ENCODE data around the gene MACROD2.

Gene MACROD2

GRCh38 chr20:15848995-15849610, 1853.8 kb downstream of the MACROD2 start:
- no peaks in the 10 kb centered on the region for H3K36me3 ChIP-seq (ENCODE audit: insufficient read depth, insufficient read length, low read length)
- H3K4me3 ChIP-seq (ENCODE audit: insufficient read length, low read depth) = no peak overlapping the region
- no peaks in the 10 kb centered on the region for H3K4me1 ChIP-seq (ENCODE audit: insufficient read depth, insufficient read length)
- DNase-seq (ENCODE audit: low read depth, low spot score) = no peak
- H3K27me3 ChIP-seq (ENCODE audit: insufficient read depth, insufficient read length) = no peaks in the 10 kb centered on the region
- no peak overlapping the region for H3K9ac ChIP-seq (ENCODE audit: insufficient read length, low read depth)
- no peaks in the 10 kb centered on the region; the same call in 1 of the 2 replicates for H3K9me3 ChIP-seq (ENCODE audit: insufficient read depth, low read length)
- TF ChIP-seq YY1 (IDR thresholded peaks at IDR 0.05; ENCODE audit: insufficient read depth, insufficient read length) (no peak), ZNF274 (IDR thresholded peaks at IDR 0.05; ENCODE audit: low read depth, low read length) (no peak), SUZ12 (IDR thresholded peaks at IDR 0.05; ENCODE audit: extremely low read depth, insufficient read depth, insufficient read length) (no peak)

- no peaks in the 10 kb centered on the region for H3K9me3 ChIP-seq (ENCODE audit: insufficient read depth, low read length)
- no peak overlapping the region for H3K4me3 ChIP-seq (ENCODE audit: insufficient read length, low read depth)
- H3K9ac ChIP-seq (ENCODE audit: insufficient read length, low read depth) = no peak overlapping the region
- no peaks in the 10 kb centered on the region for H3K36me3 ChIP-seq (ENCODE audit: insufficient read depth, insufficient read length, low read length)
- no peak for DNase-seq (ENCODE audit: low read depth, low spot score)
- no peaks in the 10 kb centered on the region for H3K4me1 ChIP-seq (ENCODE audit: insufficient read depth, insufficient read length)
- no peaks in the 10 kb centered on the region for H3K27me3 ChIP-seq (ENCODE audit: insufficient read depth, insufficient read length)
- no peak for TF ChIP-seq SUZ12 (IDR thresholded peaks at IDR 0.05; ENCODE audit: extremely low read depth, insufficient read depth, insufficient read length)
- no peak for TF ChIP-seq ZNF274 (IDR thresholded peaks at IDR 0.05; ENCODE audit: low read depth, low read length)
- TF ChIP-seq YY1 (IDR thresholded peaks at IDR 0.05; ENCODE audit: insufficient read depth, insufficient read length) = no peak
Observed at GRCh38 chr20:15851576-15852215, 1856.4 kb downstream of the MACROD2 start.

GRCh38 chr20:15854911-15855310, 1859.6 kb downstream of the MACROD2 start:
- no peak overlapping the region for H3K9ac ChIP-seq (ENCODE audit: insufficient read length, low read depth)
- no peak overlapping the region for H3K4me3 ChIP-seq (ENCODE audit: insufficient read length, low read depth)
- DNase-seq (ENCODE audit: low read depth, low spot score) = no peak
- H3K9me3 ChIP-seq (ENCODE audit: insufficient read depth, low read length) = no peaks in the 10 kb centered on the region
- no peaks in the 10 kb centered on the region for H3K4me1 ChIP-seq (ENCODE audit: insufficient read depth, insufficient read length)
- no peaks in the 10 kb centered on the region for H3K36me3 ChIP-seq (ENCODE audit: insufficient read depth, insufficient read length, low read length)
- TF ChIP-seq ZNF274 (IDR thresholded peaks at IDR 0.05; ENCODE audit: low read depth, low read length) = no peak
- TF ChIP-seq SUZ12 (IDR thresholded peaks at IDR 0.05; ENCODE audit: extremely low read depth, insufficient read depth, insufficient read length) = no peak
- H3K27me3 ChIP-seq (ENCODE audit: insufficient read depth, insufficient read length) = no peaks in the 10 kb centered on the region

DNA sequence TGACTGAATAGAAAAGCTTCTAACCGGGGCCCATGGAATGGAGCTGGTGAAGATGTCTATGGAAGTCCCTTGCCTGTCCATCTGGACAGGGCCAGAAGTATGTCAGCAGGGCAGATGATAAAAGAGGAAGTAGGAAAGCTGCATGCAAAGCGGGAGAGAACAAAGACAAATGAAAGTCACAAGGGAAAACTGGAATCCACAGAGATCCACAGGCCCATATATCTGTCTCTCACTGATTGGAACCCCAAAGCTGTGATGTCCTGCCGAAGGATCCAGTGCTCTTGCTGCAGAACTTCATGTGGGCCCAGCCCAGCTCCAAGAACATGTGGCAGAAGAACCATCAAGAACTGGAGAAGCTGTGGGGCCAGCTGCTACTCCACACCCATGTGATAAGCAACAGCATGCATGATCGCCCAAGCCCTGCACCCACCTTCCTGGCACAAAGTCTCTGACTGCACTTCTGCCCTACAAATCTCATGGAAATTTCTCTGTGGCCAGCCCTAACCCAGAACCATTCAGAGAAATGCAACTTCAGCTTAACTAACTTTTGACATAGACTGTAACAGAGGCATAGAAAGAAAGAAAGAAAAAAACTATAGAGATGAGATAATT, 1862.0 kb downstream of the MACROD2 start:
- no peak overlapping the region for H3K4me3 ChIP-seq (ENCODE audit: insufficient read length, low read depth)
- no peak for DNase-seq (ENCODE audit: low read depth, low spot score)
- no peaks in the 10 kb centered on the region for H3K9me3 ChIP-seq (ENCODE audit: insufficient read depth, low read length)
- H3K4me1 ChIP-seq (ENCODE audit: insufficient read depth, insufficient read length) = no peaks in the 10 kb centered on the region
- no peak overlapping the region for H3K9ac ChIP-seq (ENCODE audit: insufficient read length, low read depth)
- H3K27me3 ChIP-seq (ENCODE audit: insufficient read depth, insufficient read length) = no peaks in the 10 kb centered on the region
- no peaks in the 10 kb centered on the region for H3K36me3 ChIP-seq (ENCODE audit: insufficient read depth, insufficient read length, low read length)
- TF ChIP-seq ZNF274 (IDR thresholded peaks at IDR 0.05; ENCODE audit: low read depth, low read length) (no peak), SUZ12 (IDR thresholded peaks at IDR 0.05; ENCODE audit: extremely low read depth, insufficient read depth, insufficient read length) (no peak), YY1 (IDR thresholded peaks at IDR 0.05; ENCODE audit: insufficient read depth, insufficient read length) (no peak)

DNA sequence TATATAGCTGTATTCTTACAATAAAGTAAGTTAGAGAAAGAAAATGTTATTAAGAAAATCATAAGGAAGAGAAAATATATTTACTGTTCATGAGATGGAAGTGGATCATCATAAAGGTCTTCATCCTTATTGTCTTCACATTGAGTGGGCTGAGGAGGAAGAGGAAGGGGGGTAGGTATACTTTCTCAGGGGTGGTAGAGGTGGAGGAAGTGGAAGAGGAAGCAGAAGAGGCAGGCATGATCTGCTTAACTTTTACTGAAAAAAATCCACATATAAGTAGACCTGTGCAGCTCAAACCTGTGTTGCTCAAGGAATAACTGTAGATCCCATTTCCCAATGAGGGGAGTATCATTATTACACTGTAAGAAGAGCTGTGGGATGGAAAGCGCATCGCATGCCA, 1863.7 kb downstream of the MACROD2 start:
- Histone ChIP-seq H3K9me3 (ENCODE audit: insufficient read depth, low read length) (no peaks in the 10 kb centered on the region), H3K36me3 (ENCODE audit: insufficient read depth, insufficient read length, low read length) (no peaks in the 10 kb centered on the region), H3K4me3 (ENCODE audit: insufficient read length, low read depth) (no peak overlapping the region), H3K4me1 (ENCODE audit: insufficient read depth, insufficient read length) (no peaks in the 10 kb centered on the region), H3K9ac (ENCODE audit: insufficient read length, low read depth) (no peak overlapping the region), H3K27me3 (ENCODE audit: insufficient read depth, insufficient read length) (no peaks in the 10 kb centered on the region)
- DNase-seq (ENCODE audit: low read depth, low spot score) = no peak
- TF ChIP-seq ZNF274 (IDR thresholded peaks at IDR 0.05; ENCODE audit: low read depth, low read length) (no peak), YY1 (IDR thresholded peaks at IDR 0.05; ENCODE audit: insufficient read depth, insufficient read length) (no peak), SUZ12 (IDR thresholded peaks at IDR 0.05; ENCODE audit: extremely low read depth, insufficient read depth, insufficient read length) (no peak)

DNA sequence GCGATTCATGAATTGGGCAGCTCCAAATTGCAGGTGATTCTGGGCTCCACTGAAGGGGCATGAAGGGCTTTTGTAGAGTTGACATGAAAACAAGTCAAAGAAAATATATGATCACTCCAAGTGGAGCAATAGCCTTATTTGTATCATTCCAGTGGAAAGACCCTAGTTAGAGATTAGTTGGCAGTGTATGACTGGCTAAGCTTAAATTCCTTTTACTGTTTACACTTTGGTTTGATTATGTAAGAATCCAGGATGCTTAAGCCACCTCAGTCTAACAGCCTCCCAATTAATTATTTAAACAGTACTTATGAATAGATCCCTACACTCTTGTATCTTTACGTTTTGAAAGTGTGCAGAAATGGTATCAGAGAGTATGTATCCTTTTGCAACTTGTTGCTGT, 1865.5 kb downstream of the MACROD2 start:
- no peaks in the 10 kb centered on the region for H3K27me3 ChIP-seq (ENCODE audit: insufficient read depth, insufficient read length)
- no peak overlapping the region for H3K4me3 ChIP-seq (ENCODE audit: insufficient read length, low read depth)
- no peaks in the 10 kb centered on the region for H3K36me3 ChIP-seq (ENCODE audit: insufficient read depth, insufficient read length, low read length)
- no peaks in the 10 kb centered on the region for H3K9me3 ChIP-seq (ENCODE audit: insufficient read depth, low read length)
- no peaks in the 10 kb centered on the region for H3K4me1 ChIP-seq (ENCODE audit: insufficient read depth, insufficient read length)
- TF ChIP-seq YY1 (IDR thresholded peaks at IDR 0.05; ENCODE audit: insufficient read depth, insufficient read length) (no peak), SUZ12 (IDR thresholded peaks at IDR 0.05; ENCODE audit: extremely low read depth, insufficient read depth, insufficient read length) (no peak), ZNF274 (IDR thresholded peaks at IDR 0.05; ENCODE audit: low read depth, low read length) (no peak)
- DNase-seq (ENCODE audit: low read depth, low spot score) = no peak
- no peak overlapping the region for H3K9ac ChIP-seq (ENCODE audit: insufficient read length, low read depth)

DNA sequence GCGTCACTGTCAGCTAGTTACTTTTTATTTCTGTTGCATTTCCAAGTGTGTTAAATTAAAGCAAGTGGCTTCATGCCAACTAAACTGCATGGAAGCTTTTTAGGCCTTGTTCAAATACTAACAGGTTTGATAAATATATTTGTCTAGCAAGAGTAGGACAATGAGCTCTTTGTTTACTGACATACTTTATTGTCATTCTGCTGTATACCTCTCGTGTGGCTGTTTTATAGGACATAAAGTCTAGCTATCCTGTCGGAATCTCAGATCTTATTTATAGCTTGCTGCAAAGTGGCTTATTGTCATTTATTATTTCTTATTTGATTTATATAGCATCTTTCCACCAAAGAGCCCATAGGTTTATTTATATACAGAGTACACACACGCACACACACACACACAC, 1866.9 kb downstream of the MACROD2 start:
- TF ChIP-seq ZNF274 (IDR thresholded peaks at IDR 0.05; ENCODE audit: low read depth, low read length) (no peak), SUZ12 (IDR thresholded peaks at IDR 0.05; ENCODE audit: extremely low read depth, insufficient read depth, insufficient read length) (no peak), YY1 (IDR thresholded peaks at IDR 0.05; ENCODE audit: insufficient read depth, insufficient read length) (no peak)
- no peak overlapping the region for H3K9ac ChIP-seq (ENCODE audit: insufficient read length, low read depth)
- no peak for DNase-seq (ENCODE audit: low read depth, low spot score)
- no peaks in the 10 kb centered on the region for H3K36me3 ChIP-seq (ENCODE audit: insufficient read depth, insufficient read length, low read length)
- no peaks in the 10 kb centered on the region for H3K27me3 ChIP-seq (ENCODE audit: insufficient read depth, insufficient read length)
- H3K9me3 ChIP-seq (ENCODE audit: insufficient read depth, low read length) = no peaks in the 10 kb centered on the region
- no peaks in the 10 kb centered on the region for H3K4me1 ChIP-seq (ENCODE audit: insufficient read depth, insufficient read length)
- no peak overlapping the region for H3K4me3 ChIP-seq (ENCODE audit: insufficient read length, low read depth)
